Activated CD8-positive, alpha-beta memory T cell treated with anti-CD3 and anti-CD28 coated beads for 48 hours (primary cell): ENCODE measurements around the gene RPL22L1.
"Not testable (repeated sequence)": the region's sequence is repeated elsewhere in the genome, so short reads cannot be mapped to it uniquely, and the experiment has no call there.

ENCODE experiments used
- DNase-seq, 3 experiments: peaks; one replicate each; pipeline ENCODE4 v3.0.0-alpha.2; 2020; ENCODE audit warnings: low read depth in 2 of 3, low spot score in 2 of 3

Gene RPL22L1

GRCh38 chr3:170878688-170879087, 8.7 kb upstream of the RPL22L1 start:
- DNase-seq, result not testable (repeated sequence)

- not testable (repeated sequence) for DNase-seq
Observed at GRCh38 chr3:170877311-170877710, 7.3 kb upstream of the RPL22L1 start.

- no peak for DNase-seq
Observed at GRCh38 chr3:170876537-170876936, 6.5 kb upstream of the RPL22L1 start.

GRCh38 chr3:170869239-170869590, 780 bp downstream of the RPL22L1 start:
- no peak for DNase-seq

GRCh38 chr3:170868577-170869238, 1.3 kb downstream of the RPL22L1 start:
- DNase-seq, result no peak

- DNase-seq, result no peak
Observed at GRCh38 chr3:170867143-170867937, 2.7 kb downstream of the RPL22L1 start.

- no peak for DNase-seq
Observed at GRCh38 chr3:170866499-170866898, 3.5 kb downstream of the RPL22L1 start.

GRCh38 chr3:170865209-170866094, 4.5 kb downstream of the RPL22L1 start:
- DNase-seq, result no peak

- no peak for DNase-seq
Observed at GRCh38 chr3:170864525-170865208, 5.3 kb downstream of the RPL22L1 start.

GRCh38 chr3:170863816-170864215, 6.2 kb downstream of the RPL22L1 start:
- DNase-seq, result no peak

GRCh38 chr3:170862618-170863374, 7.2 kb downstream of the RPL22L1 start:
- DNase-seq, result no peak

- DNase-seq, result no peak
Observed at GRCh38 chr3:170858599-170858998, 11.4 kb downstream of the RPL22L1 start.

GRCh38 chr3:170852324-170852723, 17.7 kb downstream of the RPL22L1 start:
- no peak for DNase-seq

- no peak for DNase-seq
Observed at GRCh38 chr3:170848292-170848917, 21.6 kb downstream of the RPL22L1 start.

- DNase-seq, result no peak
Observed at GRCh38 chr3:170844377-170844776, 25.6 kb downstream of the RPL22L1 start.

- no peak for DNase-seq
Observed at GRCh38 chr3:170840291-170840859, 29.6 kb downstream of the RPL22L1 start.

- DNase-seq, result no peak
Observed at GRCh38 chr3:170839518-170840100, 30.4 kb downstream of the RPL22L1 start.

- DNase-seq, result no peak
Observed at GRCh38 chr3:170836491-170836890, 33.5 kb downstream of the RPL22L1 start.

GRCh38 chr3:170835336-170835735, 34.7 kb downstream of the RPL22L1 start:
- no peak for DNase-seq
